GM21526 (cell line): Measurements from ENCODE around the gene STARD9.
"Not testable (repeated sequence)": the region's sequence is repeated elsewhere in the genome, so short reads cannot be mapped to it uniquely, and the experiment has no call there.

Experiments
- ATAC-seq: cut with Tn5 transposase; IDR thresholded peaks from one replicate; pipeline ENCODE4 v1.9.1; 2021; ENCODE audit warnings: moderate library complexity; ENCODE audit not compliant: unreplicated experiment, low FRiP score

Gene STARD9

GRCh38 chr15:42749266-42749665 is 173.9 kb downstream of the STARD9 start:
- no peak for ATAC-seq

DNA sequence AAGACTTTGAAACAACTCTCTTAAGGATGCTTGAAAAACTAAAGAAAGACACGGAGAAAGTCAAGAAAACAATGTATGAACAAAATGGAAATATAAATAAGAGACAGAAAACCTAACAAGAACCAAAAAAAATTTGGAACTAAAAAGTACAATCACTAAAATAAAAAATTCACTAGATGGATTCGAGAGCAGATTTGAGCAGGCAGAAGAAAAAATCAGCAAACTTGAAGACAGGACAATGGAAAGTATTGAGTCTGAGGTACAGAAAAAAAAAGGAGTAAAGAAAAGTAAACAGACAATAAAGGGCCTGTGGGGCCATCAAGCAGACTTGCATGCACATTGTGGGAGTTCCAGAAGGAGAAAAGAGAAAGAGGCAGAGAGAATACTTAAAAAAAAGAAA is 174.9 kb downstream of the STARD9 start:
- ATAC-seq = no peak

GRCh38 chr15:42759093-42759492 is 183.7 kb downstream of the STARD9 start:
- ATAC-seq = no peak

DNA sequence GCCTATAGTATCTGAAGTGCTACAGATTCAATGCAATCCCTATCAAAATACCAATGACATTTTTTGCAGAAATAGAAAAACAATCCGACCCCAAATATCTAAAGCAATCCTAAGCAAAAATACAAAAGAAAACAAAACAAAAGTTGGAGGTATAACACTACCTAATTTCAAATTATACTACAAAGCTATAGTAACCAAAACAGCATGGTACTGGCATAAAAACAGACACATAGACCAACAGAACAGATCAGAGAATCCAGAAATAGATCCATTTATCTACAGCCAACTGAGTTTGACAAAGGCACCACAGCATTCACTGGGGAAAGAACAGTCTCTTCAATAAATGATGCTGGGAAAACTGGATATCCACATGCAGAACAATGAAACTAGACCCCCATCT is 185.4 kb downstream of the STARD9 start:
- no peak for ATAC-seq

DNA sequence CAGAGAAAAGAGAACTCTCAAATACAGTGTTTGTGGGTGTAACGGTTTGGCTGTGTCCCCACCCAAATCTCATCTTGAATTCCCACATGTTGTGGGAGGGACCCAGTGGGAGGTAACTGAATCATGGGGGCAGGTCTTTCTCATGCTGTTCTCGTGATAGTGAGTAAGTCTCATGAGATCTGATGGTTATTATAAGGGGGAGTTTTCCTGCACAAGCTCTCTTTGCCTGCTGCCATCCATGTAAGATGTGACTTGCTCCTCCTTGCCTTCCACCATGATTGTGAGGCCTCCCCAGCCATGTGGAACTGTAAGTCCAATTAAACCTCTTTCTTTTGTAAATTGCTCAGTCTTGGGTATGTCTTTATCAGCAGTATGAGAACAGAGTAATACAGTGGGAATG is 186.4 kb downstream of the STARD9 start:
- ATAC-seq = not testable (repeated sequence)

- ATAC-seq = not testable (repeated sequence)
Measured at GRCh38 chr15:42764154-42764731, 188.8 kb downstream of the STARD9 start.

DNA sequence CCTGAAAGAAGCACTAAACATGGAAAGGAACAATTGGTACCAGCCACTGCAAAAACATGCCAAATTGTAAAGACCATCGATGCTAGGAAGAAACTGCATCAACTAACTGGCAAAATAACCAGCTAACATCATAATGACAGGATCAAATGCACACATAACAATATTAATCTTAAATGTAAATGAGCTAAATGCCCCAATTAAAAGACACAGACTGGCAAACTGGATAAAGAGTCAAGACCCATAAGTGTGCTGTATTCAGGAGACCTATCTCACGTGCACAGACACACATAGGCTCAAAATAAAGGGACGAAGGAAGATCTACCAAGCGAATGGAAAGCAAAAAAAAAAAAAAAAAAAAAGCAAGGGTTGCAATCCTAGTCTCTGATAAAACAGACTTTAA is 190.7 kb downstream of the STARD9 start:
- not testable (repeated sequence) for ATAC-seq
